GM18867 (cell line): ENCODE measurements around the gene KRT72.

Experiments used
- ATAC-seq: cut with Tn5 transposase; IDR thresholded peaks from one replicate; pipeline ENCODE4 v1.9.1; 2021; ENCODE audit warnings: mild to moderate bottlenecking, moderate library complexity; ENCODE audit not compliant: unreplicated experiment

The KRT72 gene

GRCh38 chr12:52600941-52601481, at the start of gene KRT72:
KRT72 (minus strand) TSS chr12:52601463; CDS start chr12:52601452, 11 bp downstream.
- no peak for ATAC-seq

- no peak for ATAC-seq
Measured at GRCh38 chr12:52650520-52651081, 49.3 kb upstream of the KRT72 start.

GRCh38 chr12:52649066-52649465, 47.8 kb upstream of the KRT72 start:
- no peak for ATAC-seq

DNA sequence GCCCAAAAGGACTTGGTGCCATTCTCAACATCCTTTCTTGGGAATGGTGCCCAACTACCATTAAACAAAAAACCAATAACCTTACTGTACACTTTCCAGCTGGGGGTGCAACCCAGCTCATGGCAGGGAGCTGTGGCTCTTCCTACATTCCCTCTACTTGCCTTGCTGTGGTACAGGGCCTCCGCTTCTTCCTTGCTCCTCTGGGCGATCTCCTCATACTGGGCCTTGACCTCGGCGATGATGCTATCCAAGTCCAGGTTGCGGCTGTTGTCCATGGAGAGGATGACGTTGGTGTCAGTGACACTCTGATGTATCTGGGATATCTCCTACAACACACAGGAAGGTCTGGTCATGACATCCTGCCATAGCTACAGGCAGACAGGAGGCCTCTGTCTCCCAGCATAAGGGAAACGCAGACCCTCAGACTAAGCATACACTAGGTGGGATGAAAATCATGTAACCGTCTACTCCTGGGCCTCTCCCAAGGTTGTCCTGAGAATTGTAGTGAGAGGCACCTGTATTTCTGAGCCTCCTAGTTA, 46.8 kb upstream of the KRT72 start:
- ATAC-seq, result no peak

DNA sequence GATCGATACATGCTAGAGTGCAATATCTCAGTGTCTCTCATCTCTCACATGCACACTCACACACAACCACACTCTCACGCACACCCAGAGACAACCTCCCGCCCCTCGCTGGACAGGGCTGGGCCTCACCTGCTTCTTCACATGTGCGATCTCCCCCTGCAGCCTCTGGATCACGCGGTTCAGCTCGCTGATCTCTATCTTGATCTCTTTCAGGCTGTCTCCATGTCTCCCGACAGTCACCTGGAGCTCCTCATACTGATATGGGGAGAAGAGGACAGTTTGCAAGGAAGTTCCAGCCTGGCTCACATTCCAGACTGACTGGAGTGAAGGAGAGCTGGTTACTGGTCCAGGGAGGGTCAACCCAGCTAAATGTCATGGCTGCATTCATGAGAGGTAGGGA, 46.3 kb upstream of the KRT72 start:
- ATAC-seq, result no peak

GRCh38 chr12:52646613-52647012, 45.4 kb upstream of the KRT72 start:
- ATAC-seq, result no peak

DNA sequence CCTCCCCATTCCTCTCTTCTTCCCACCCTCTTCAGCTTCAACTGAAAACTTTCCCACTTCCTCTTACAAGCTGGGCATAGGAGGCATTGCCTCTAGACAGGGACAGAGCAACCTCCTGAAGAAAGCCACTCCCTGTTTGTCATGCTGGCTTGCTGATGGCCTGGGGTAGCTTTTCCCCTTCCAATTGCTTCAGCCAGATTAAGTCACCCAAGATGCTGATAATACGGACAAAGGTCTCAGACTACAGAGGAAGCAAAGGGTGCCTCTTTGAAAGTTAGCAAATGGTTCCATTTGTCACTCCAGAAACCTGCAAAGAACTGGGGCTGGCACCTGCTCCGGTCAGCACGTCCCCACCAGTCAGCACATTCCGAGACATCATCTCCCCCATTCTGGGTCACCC, 44.7 kb upstream of the KRT72 start:
- ATAC-seq, result no peak

DNA sequence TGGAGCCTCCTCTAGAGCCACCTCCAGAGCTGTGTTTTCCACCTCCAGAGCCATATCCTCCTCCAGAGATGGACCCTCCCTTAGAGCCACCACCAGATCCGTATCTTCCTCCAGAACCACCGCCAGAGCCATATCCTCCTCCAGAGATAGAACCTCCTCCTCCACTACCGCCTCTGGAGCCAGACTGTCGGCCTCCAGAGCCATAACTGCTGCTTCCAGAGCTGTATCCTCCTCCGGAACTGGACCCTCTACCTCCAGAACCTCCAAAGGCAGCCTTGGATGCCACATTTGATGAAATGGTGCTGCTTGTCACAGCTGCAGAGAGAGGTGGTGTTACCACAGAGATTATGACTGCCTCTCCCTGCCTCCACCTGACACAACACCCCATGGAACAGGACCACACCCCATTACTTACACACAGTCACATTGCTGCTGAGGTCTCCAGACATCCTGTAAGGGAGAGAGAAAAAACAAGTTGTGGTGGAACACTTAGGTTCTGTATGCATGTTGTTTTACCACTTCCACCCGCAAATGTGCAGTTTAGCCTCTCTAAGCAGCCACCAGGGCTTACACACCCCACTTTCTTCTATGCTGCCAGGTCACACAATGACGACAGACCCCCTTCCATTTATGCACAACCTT, 44.0 kb upstream of the KRT72 start:
- ATAC-seq, result no peak

GRCh38 chr12:52644078-52644415, 42.8 kb upstream of the KRT72 start:
- no peak for ATAC-seq

GRCh38 chr12:52643233-52644077, 42.2 kb upstream of the KRT72 start:
- no peak for ATAC-seq

- no peak for ATAC-seq
Measured at GRCh38 chr12:52641468-52641867, 40.2 kb upstream of the KRT72 start.

- ATAC-seq, result no peak
Measured at GRCh38 chr12:52637299-52637698, 36.0 kb upstream of the KRT72 start.

- no peak for ATAC-seq
Measured at GRCh38 chr12:52636592-52637258, 35.5 kb upstream of the KRT72 start.

GRCh38 chr12:52636189-52636588, 34.9 kb upstream of the KRT72 start:
- ATAC-seq, result no peak

DNA sequence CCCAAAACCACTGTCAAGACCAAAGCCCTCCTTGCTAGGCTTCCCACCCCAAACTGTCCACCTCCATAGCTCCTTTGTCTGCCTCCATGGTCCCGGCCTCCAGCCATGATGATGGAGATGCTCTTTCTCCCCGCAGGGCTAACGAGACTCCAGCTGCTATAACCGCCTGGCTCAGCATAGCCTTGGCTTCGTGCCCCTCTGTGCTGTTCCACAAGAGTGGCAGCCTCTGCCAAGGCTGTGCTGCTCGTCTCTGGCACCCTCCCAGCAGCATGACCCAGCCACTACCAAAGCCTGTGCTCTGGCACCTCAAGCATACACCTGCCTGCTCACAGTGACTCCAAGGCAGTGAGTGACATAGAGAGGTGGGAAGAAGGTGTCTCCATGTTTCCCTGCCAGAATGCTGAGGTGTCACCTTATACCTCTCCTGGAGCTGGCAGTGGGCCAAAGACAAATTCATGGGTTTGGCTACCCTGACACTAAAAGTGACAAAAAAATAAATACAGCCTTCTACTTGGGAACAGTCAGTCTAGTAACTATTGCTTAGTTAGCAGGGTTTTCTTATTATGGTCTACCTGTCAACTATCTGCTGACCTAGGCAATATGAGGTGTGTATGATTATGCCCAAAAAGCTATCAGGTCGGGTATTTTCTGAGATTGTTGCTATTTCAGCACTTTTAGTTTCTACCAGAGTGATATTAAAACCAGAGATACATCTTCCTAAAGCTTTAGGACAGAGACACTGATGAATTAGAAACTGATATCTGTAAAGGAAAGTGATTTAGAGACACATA, 33.2 kb upstream of the KRT72 start:
- no peak for ATAC-seq

DNA sequence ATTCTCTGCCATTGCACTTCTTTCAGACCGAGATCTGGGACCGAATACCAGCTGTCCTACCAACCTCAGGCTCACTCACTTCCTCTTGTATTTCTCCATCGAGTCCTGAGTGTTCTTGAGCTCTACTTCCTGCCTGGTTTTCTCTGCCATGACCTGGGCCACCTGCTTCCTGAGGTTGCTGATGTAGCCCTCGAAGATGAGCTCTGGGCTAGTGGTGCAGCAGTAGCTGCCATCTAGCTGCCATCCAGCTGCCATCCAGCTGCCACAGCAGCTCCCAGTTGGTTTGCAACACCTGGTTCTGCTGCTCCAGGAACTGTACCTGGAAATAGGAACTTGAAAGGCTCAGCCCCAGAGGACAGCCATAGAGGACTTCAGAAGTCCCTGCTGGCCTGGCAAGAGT, 32.1 kb upstream of the KRT72 start:
- ATAC-seq, result no peak

- no peak for ATAC-seq
Measured at GRCh38 chr12:52632656-52633055, 31.4 kb upstream of the KRT72 start.

DNA sequence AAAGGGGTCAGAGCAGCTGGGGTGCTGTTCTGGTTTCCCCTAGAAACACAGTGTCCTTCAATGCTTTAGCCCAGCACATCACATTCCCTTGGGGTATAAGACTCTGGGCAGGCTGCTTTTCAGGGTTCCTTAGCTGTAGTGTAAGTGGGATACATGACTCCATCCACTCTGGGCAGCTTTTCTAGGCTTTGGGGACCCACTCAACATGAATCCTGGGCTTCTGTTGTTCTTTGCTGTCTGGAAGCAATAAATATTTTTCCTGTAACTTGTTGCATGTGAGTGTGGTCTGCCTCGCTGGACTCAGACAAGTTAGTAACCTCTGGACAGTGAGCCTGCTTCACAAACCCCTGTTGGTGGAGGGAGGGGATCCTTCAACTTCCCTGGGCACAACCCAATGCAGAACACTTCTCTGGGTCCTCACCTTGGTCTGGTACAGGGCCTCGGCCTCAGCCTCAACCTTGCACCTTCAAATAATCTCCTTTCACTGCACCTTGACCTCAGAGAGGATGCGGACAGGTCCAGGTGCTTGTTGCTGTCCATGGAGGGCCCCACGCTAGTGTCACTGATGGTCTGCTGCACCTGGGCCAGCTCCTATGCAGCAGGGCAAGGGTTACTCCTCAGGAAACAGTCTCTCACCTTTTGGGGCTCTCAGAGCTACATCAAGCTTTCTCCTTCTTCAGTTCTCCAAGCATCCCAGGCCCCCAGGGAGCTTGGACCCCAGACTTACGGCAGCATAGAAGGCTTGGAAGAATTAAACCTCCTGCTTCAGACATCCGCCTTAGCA, 30.6 kb upstream of the KRT72 start:
- ATAC-seq, result no peak

- no peak for ATAC-seq
Measured at GRCh38 chr12:52631264-52631663, 30.0 kb upstream of the KRT72 start.
